Lower leg skin (tissue), 4 donors: Measurements from ENCODE around the gene MYO18A. TPM values are rescaled to one million over a fixed set of nuclear protein-coding genes. Genes with fewer than 3 reads are reported as not detected.

Source experiments
- DNase-seq, 2 donors: peaks; one replicate each; pipeline ENCODE4 v3.0.0-alpha.2; 2019; ENCODE audit warnings: low spot score in 2 of 2
- H3K4me3 ChIP-seq: fragments of 200-600 bp; sonication (generic); 2 replicates; pipeline ENCODE4 v1.5.1; 2017; ENCODE audit warnings: mild to moderate bottlenecking, low read depth; ENCODE audit not compliant: poor library complexity, severe bottlenecking
- POLR2A ChIP-seq, 2 donors: fragments of 450-650 bp; IDR thresholded peaks; one replicate each; pipeline ENCODE4 v1.6.1; 2016 to 2017; ENCODE audit warnings: antibody characterized with exemption in 2 of 2, mild to moderate bottlenecking in 1 of 2, moderate library complexity in 1 of 2
- WGBS, 2 donors: methylation state at CpG; one replicate each; pipeline ENCODE4 v1.1.5; 2018; 5-methylcytosine and 5-hydroxymethylcytosine counted together
- intact Hi-C: fragments of 100-400 bp; cut with DNase I; formaldehyde crosslinking; loops from one replicate; pipeline ENCODE4 v1.15.0; 2023; ENCODE audit warnings: low total_unique reads
- total RNA-seq, 4 donors: library from RNA; depleted of rRNA; stranded (reverse); fragments of >200 nt; gene quantifications; one replicate each; pipeline ENCODE4 v1.1.0, GENCODE V29; 2016
- TF ChIP-seq, protein P1 (sequence below), 3 donors: fragments of 450-650 bp; IDR thresholded peaks; one replicate each; pipeline ENCODE4 v1.5.1; 2016; ENCODE audit warnings: antibody characterized with exemption in 3 of 3, mild to moderate bottlenecking in 3 of 3, moderate library complexity in 2 of 3

Gene MYO18A
- total RNA-seq, 4 donors from 2014 or later: 87.3 to 123 (median 94.0) TPM

- TF ChIP-seq, protein P1, sequence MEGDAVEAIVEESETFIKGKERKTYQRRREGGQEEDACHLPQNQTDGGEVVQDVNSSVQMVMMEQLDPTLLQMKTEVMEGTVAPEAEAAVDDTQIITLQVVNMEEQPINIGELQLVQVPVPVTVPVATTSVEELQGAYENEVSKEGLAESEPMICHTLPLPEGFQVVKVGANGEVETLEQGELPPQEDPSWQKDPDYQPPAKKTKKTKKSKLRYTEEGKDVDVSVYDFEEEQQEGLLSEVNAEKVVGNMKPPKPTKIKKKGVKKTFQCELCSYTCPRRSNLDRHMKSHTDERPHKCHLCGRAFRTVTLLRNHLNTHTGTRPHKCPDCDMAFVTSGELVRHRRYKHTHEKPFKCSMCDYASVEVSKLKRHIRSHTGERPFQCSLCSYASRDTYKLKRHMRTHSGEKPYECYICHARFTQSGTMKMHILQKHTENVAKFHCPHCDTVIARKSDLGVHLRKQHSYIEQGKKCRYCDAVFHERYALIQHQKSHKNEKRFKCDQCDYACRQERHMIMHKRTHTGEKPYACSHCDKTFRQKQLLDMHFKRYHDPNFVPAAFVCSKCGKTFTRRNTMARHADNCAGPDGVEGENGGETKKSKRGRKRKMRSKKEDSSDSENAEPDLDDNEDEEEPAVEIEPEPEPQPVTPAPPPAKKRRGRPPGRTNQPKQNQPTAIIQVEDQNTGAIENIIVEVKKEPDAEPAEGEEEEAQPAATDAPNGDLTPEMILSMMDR (IDR thresholded peaks at IDR 0.05): no peak
- no peak for TF ChIP-seq POLR2A (IDR thresholded peaks at IDR 0.05)
- DNase-seq: no peak
- WGBS, 2 donors: 77 to 89% methylated on average over 3 of the region's 3 CpGs
- no peak overlapping the region for H3K4me3 ChIP-seq
- intact Hi-C loops: no loop called here
Measured at GRCh38 chr17:29043539-29044145, 136.6 kb downstream of the MYO18A start.

GRCh38 chr17:29042679-29043538 is 137.3 kb downstream of the MYO18A start, which contains the start of gene PIPOX:
Gene PIPOX (plus strand): TSS chr17:29043141. CDS start chr17:29043226, 85 bp downstream.
- no peak for TF ChIP-seq POLR2A (IDR thresholded peaks at IDR 0.05)
- TF ChIP-seq, protein P1 (IDR thresholded peaks at IDR 0.05): no peak
- WGBS, 2 donors: 45 to 46% methylated on average over 13 of the region's 13 CpGs
- DNase-seq: no peak

DNA sequence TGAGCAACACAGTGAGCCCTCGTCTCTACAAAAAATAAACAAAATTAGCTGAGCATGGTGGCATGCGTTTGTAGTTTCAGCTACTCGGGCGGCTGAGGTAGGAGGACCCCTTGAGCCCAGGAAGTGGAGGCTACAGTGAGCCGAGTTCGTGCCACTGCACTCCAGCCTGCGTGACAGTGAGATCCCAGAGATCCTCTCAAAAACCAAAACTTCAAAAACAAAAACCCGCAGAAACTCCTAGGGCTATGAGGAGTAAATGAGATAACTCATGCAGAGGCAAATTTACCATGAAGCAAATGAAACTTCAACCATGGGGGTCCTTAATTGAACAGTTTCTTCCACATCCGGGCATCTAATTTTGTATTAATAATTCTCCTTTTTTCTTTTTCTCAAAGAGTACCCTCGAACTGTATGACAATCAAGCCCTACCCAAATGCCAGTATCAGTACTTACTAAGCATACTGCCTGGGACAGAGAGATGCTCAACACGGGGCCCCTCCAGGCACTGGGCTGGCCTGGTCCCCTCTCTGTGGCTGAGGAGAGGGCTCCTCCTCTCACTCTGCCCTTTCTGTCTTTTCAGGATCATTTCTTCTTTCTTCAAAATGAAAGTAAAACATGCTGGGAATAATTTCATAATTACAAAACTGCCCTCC is 138.0 kb downstream of the MYO18A start:
- intact Hi-C loops: no loop called here
- WGBS, 2 donors: 77 to 78% methylated on average over 11 of the region's 11 CpGs
- no peak for DNase-seq

More at GRCh38 chr17:29042679-29043538, 137.3 kb downstream of the MYO18A start, which contains the start of gene PIPOX:
- H3K4me3 ChIP-seq: no peak within 1 kb of the TSS
- intact Hi-C loops: no loop called here

GRCh38 chr17:29041571-29041970 is 138.6 kb downstream of the MYO18A start:
- no peak for TF ChIP-seq POLR2A (IDR thresholded peaks at IDR 0.05)
- TF ChIP-seq, protein P1 (IDR thresholded peaks at IDR 0.05): no peak
- 86 to 91% methylated on average over 6 of the region's 6 CpGs for WGBS, 2 donors
- intact Hi-C loops: no loop called here
- no peak for DNase-seq
- H3K4me3 ChIP-seq: no peak overlapping the region

More for the DNA sequence above, 138.0 kb downstream of the MYO18A start:
- TF ChIP-seq POLR2A (IDR thresholded peaks at IDR 0.05): no peak
- TF ChIP-seq, protein P1 (IDR thresholded peaks at IDR 0.05): no peak
- no peak overlapping the region for H3K4me3 ChIP-seq

DNA sequence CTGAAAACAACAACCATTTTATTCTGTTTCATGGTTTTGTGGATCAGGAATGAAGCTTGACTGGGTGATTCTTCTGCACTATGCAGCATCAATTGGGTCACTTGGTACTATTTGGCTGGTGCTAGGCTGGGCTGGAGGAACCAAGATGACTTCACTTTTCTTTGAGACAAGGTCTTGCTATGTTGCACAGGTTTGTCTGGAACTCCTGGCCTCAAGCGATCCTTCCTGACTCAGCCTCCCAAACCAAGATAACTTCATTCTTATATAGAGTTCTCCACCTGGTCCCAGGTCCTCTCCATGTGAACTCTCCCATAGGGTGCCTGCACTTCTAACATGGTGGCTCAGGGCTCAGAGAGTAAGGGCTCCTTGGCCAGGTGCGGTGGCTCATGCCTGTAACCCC is 139.1 kb downstream of the MYO18A start:
- no peak for DNase-seq
- intact Hi-C loops: no loop called here
- no peak overlapping the region for H3K4me3 ChIP-seq
- 100% methylated on average over 2 of the region's 2 CpGs for WGBS, 2 donors
- no peak for TF ChIP-seq POLR2A (IDR thresholded peaks at IDR 0.05)
- TF ChIP-seq, protein P1 (IDR thresholded peaks at IDR 0.05): no peak
